ENCODE data around the gene TRIM9. TPM values are rescaled to one million over a fixed set of nuclear protein-coding genes. Genes with fewer than 3 reads are reported as not detected.

TRIM9 gene
- total RNA-seq, 6 experiments from 2014 or later, result 0.07 to 1.9 (median 0.32) TPM

GRCh38 chr14:51004352-51004800, 90.5 kb downstream of the TRIM9 start:
- no peaks in the 10 kb centered on the region for H3K36me3 ChIP-seq
- intact Hi-C loops (cut with DNase I), result no loop called here
- H3K4me1 ChIP-seq, result peaks cover 0 to 29% (median 0%) of the 10 kb centered on the region in 4 donors
- no peak overlapping the region for H3K4me3 ChIP-seq
- H3K9me3 ChIP-seq, result no peaks in the 10 kb centered on the region
- no peak for TF ChIP-seq CTCF (IDR thresholded peaks at IDR 0.05)
- TF ChIP-seq POLR2A (IDR thresholded peaks at IDR 0.05), result no peak
- H3K27ac ChIP-seq, result peak overlapping the region in 2 of 3 donors; percentile 59 to 67
- ATAC-seq (peak; percentile 78 to 98 (median 95)), DNase-seq (peak; percentile 41 to 69 (median 69))
- no peaks in the 10 kb centered on the region for H3K27me3 ChIP-seq

- H3K4me3 ChIP-seq, result no peak overlapping the region
- no peaks in the 10 kb centered on the region for H3K9me3 ChIP-seq
- TF ChIP-seq POLR2A (IDR thresholded peaks at IDR 0.05) (no peak), CTCF (IDR thresholded peaks at IDR 0.05) (no peak)
- ATAC-seq (no peak), DNase-seq (no peak)
- no peak overlapping the region for H3K27ac ChIP-seq
- WGBS (ENCODE audit: insufficient coverage, low coverage, low lambda C conversion rate, missing lambda C conversion rate), result 93% methylated on average over 5 of the region's 5 CpGs
- peaks cover 0 to 29% (median 0%) of the 10 kb centered on the region in 4 donors for H3K4me1 ChIP-seq
- no peaks in the 10 kb centered on the region for H3K36me3 ChIP-seq
- intact Hi-C loops (cut with DNase I), result no loop called here
- H3K27me3 ChIP-seq, result no peaks in the 10 kb centered on the region
Measured at GRCh38 chr14:51002406-51002999, 92.4 kb downstream of the TRIM9 start.

GRCh38 chr14:51000566-51000965, 94.3 kb downstream of the TRIM9 start:
- H3K27me3 ChIP-seq, result no peaks in the 10 kb centered on the region
- H3K27ac ChIP-seq, result no peak overlapping the region
- DNase-seq (no peak), ATAC-seq (no peak)
- peaks cover 0 to 17% (median 0%) of the 10 kb centered on the region in 4 donors for H3K4me1 ChIP-seq
- TF ChIP-seq POLR2A (IDR thresholded peaks at IDR 0.05), result no peak
- TF ChIP-seq CTCF (IDR thresholded peaks at IDR 0.05), result no peak
- H3K36me3 ChIP-seq, result no peaks in the 10 kb centered on the region
- H3K9me3 ChIP-seq, result no peaks in the 10 kb centered on the region
- H3K4me3 ChIP-seq, result no peak overlapping the region
- 57% methylated on average over 1 of the region's 9 CpGs for WGBS (ENCODE audit: insufficient coverage, low coverage, low lambda C conversion rate, missing lambda C conversion rate)
- intact Hi-C loops (cut with DNase I), result no loop called here

GRCh38 chr14:50999726-51000125, 95.2 kb downstream of the TRIM9 start:
- no peak overlapping the region for H3K4me3 ChIP-seq
- peak in 2 of 4 donors; percentile 28 to 52 for ATAC-seq
- no peak for DNase-seq
- 100% methylated on average over 2 of the region's 2 CpGs for WGBS (ENCODE audit: insufficient coverage, low coverage, low lambda C conversion rate, missing lambda C conversion rate)
- H3K9me3 ChIP-seq, result no peaks in the 10 kb centered on the region
- H3K4me1 ChIP-seq, result peaks cover 0 to 9% (median 0%) of the 10 kb centered on the region in 4 donors
- no peaks in the 10 kb centered on the region for H3K36me3 ChIP-seq
- no peak overlapping the region for H3K27ac ChIP-seq
- H3K27me3 ChIP-seq, result no peaks in the 10 kb centered on the region
- TF ChIP-seq POLR2A (IDR thresholded peaks at IDR 0.05) (no peak), CTCF (IDR thresholded peaks at IDR 0.05) (peak in 1 of 4 donors; percentile 27)
- intact Hi-C loops (cut with DNase I), result no loop called here

Measured in right lobe of liver (tissue), 6 donors.